ENCODE results near the gene OR2T8.

OR2T8 gene, protein sequence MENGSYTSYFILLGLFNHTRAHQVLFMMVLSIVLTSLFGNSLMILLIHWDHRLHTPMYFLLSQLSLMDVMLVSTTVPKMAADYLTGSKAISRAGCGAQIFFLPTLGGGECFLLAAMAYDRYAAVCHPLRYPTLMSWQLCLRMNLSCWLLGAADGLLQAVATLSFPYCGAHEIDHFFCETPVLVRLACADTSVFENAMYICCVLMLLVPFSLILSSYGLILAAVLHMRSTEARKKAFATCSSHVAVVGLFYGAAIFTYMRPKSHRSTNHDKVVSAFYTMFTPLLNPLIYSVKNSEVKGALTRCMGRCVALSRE

DNA sequence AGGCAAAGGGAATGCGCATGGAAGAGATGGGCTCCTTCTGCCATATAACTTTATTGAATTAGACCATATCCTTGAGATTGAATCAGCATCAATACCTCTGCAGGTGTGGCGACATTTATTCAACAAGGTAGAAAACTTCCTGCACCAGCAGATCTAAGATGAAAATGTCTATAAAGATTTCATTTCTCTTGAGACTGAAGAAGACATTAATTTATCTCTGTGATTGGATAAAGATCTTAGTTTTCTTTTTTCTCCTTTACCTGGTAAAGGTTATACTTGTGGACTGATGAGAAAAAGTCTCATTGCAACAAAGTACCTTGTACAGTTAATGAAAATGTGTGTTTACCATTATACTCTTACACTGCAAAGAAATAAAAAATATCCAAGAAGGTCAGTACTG, at the start of gene OR2T8:
OR2T8 (plus strand) TSS at position 301 of the 400 bp plus-strand sequence. CDS start 766 bp downstream, outside the sequence.
- no peak for DNase-seq (ENCODE audit: low read depth in 2 of 2)

DNA sequence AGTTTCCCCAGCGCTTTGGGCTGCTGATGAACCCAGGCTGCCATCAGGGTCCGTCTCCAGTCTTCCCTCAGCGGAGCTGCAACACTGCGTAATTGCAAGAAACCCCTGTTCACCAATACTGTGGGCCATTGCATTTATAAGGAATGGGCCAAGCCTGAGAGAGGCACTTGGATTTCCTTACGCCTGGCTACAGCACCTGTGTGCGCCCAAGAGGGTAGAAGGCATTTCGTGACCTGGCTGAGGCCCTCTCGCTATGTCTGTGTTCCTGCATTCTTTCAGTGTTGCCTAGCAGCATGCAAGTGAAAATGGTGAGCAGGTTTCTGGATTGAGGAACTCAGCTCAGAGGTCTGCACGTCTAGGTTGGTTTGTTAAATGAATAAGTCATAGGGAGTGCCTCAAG, 36.7 kb upstream of the OR2T8 start:
- no peak for DNase-seq (ENCODE audit: low read depth in 2 of 2)

DNA sequence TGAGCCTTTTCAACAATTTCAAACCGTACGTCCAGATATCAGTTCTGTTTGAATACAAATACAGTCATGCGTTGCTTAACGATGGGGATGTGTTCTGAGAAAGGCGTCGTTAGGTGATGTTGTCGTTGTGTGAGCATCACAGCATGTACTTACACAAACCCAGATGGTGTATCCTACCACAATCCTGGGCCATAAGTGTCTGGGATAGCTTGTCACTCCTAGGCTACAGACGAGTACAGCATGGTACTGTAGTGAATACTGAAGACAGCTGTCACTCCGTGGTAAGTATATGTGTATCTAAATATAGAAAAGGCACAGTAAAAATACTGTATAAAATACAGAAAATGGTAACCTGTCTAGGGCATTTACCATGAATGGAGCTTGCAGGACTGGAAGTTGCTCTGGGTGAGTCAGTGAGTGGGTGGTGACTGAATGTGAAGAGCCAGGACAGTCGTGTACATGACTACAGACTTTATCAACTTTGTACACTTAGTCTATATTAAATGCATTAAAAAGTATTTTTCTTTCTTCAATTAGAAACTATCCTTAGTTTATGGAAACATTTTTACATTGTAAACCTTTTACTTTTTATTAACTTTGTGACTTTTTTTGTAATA, 35.1 kb upstream of the OR2T8 start:
- no peak for DNase-seq (ENCODE audit: low read depth in 2 of 2)

DNA sequence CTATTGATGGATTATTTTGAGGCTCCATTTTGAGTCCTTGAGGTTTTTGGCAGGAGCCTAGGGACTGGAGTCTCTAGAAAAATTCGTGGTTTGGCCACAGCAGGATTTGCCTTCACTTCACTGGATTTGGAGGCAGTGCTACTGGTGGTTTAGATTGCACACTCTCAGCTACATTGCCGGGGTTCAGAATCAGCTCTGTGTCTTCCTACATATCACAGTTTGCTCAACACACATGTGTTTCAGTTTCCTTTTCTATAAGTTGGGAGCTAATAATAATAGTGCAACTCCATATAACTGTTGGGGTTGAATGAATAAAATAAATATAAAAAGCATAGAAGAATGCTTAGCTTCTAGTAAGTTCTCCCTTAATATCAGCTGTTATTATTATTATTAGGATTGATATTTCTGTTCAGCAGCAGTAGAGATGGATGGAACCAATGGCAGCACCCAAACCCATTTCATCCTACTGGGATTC, 24.9 kb upstream of the OR2T8 start, which contains the start of gene OR2W3:
OR2W3 (plus strand) TSS at position 425 of the 475 bp plus-strand sequence; CDS start at position 425, 0 bp downstream.
- no peak for DNase-seq (ENCODE audit: low read depth in 2 of 2)

DNA sequence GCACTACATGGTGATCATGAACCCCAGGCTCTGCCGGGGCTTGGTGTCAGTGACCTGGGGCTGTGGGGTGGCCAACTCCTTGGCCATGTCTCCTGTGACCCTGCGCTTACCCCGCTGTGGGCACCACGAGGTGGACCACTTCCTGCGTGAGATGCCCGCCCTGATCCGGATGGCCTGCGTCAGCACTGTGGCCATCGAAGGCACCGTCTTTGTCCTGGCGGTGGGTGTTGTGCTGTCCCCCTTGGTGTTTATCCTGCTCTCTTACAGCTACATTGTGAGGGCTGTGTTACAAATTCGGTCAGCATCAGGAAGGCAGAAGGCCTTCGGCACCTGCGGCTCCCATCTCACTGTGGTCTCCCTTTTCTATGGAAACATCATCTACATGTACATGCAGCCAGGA, 24.1 kb upstream of the OR2T8 start:
- no peak for DNase-seq (ENCODE audit: low read depth in 2 of 2)

DNA sequence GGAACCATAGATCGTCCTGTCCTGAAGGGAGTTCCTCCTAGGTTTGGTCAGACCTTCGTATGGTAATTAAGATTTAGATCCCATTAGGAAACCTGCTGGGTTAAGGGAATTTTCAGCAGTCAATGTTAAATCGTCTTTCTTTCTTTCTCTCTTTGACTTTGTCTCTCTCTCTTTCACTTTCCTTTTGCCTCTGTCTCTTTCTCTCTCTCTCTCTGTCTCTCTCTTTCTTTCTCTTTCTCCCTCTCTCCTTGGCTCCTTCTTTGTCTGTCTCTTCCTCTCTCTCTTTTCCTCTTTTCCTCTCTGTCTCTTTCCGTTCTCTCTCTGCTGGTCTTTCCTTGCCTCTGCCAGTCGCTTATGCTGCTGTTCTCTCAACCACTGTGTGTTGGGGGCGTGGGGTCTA, 15.9 kb upstream of the OR2T8 start:
- no peak for DNase-seq (ENCODE audit: low read depth in 2 of 2)

DNA sequence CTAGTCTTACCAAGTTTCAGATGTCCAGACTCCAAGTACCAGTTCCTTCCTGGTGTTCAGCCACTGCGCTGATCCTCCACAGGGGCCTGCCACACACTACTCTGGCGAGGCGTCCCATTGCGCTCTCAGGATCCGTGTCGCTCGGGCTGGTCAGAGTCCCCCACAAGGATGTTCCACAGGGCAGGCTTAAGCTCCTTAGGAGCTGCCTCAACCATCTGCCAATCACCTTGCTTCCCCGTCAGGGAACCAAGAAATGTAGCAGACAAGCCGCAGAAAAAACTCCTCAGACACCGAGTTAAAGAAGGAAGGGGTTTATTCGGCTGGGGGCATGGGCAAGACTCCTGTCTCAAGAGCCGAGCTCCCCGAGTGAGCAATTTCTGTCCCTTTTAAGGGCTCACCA, 14.9 kb upstream of the OR2T8 start:
- no peak for DNase-seq (ENCODE audit: low read depth in 2 of 2)

DNA sequence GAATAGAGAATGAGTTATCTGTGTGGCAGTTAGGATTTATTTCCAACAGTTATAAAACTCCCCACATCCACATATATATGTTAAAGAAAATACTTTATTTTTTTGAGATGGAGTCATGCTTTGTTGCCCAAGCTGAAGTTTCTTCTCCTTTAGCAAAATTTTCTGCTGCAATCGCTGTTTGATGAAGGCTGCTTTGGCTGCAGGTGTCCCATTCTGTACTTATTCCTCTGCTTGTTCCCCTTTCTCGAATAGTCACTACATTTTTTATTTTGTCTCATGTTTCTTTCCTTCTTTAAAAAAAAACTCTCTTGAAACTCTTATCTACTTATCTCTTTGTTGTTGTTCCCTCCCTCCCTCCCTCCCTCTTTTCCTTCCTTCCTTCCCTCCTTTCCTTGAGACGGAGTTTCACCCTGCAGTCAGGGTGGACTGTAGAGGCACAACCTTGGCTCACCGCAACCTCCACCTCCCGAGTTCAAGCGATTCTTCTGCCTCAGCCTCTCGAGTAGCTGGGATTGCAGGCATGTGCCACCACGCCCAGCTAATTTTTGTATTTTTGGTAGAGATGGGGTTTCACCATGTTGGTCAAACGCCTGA, 14.0 kb upstream of the OR2T8 start:
- no peak for DNase-seq (ENCODE audit: low read depth in 2 of 2)

DNA sequence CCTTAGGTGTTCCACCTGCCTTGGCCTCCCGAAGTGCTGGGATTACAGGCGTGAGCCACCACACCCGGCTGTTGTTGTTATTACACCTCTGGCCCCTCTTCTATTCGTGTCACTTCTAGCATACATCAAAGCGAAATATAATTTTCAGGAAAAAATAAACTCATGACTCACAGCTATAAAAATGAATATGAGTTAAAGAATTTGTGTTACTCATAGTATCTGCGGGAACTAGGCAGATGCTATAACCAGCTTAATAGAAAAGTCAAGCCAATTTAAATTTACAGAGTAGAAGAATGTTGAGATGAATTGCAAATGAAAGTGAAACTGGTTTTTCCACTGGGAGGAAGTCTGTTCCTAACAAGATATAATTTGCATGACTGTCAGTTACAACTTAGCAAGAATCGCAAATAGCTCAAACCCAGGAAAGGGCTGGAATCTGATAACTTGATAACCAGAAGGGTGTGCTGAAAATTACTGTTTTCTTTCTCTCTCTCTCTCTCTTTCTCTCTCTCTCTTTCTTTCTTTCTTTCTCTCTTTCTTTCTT, 13.5 kb upstream of the OR2T8 start:
- DNase-seq (ENCODE audit: low read depth in 2 of 2) = no peak

DNA sequence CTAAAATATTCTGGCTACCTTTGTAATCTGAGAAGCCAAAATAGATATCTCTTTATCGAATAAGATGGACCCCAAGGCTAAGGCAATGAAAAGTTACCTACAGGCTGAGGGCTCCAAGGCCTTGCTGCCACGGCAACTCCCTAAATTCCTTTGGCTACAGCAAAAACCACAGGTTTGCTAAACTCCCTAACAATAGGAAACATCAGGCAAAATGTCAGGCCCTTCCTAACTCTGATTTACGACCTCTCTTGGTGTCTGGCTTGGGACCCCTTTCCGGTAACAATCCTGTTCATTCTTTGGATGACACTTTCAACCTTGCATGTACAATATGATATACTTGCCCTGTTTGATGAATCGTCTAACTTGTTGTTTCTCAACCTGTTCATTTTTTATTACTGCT, 11.3 kb upstream of the OR2T8 start:
- no peak for DNase-seq (ENCODE audit: low read depth in 2 of 2)

DNA sequence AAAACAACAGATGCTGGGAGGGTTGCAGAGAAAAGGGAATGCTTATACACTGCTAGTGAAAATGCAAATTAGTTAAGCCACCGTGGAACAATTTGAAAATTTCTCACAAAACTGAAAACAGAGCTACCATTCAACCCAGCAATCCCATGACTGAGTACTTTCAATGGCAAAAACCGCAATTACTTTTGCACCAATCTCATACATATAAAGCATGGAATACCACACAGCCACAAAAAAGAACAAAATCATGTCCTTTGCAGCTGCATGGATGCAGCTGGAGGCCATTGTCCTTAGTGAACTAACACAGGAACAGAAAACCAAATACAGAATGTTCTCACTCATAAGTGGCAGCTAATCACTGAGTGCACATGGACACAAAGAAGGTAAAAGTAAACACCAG, 6.3 kb upstream of the OR2T8 start:
- no peak for DNase-seq (ENCODE audit: low read depth in 2 of 2)

DNA sequence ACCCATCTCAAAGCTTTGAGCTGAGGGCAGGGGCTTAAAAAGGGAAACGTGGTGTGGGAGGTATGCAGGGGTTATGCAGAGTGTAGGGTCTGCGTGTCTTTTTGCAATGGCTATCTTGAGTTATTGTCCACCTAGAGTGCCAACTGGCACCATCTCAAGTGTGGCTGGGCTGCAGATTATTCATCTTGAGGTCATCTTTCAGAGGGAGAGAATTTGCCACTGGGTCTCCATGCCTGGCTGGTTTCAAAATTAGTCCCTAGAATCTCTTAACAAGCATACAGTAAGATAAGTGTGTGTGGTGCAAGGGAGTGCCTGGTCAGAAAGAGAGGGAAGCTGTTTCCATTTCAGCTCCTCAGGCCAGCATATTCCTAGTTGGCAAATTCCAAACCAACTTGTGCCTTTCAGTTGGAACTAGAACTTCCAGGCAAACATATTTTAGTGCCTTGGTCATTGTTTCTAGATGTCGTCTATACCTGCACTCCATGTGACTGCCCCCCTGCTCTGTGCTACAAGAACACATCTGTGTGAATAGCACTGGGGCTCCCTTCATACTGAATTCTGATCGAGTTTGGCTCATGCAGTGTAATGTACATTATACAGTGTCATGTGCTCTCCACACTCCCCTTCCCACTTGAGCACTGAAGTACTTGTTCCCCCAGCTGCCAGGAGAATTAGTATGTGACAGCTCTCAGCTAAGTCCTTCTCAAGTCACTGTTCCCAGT, 5.0 kb upstream of the OR2T8 start:
- DNase-seq (ENCODE audit: low read depth in 2 of 2) = no peak

DNA sequence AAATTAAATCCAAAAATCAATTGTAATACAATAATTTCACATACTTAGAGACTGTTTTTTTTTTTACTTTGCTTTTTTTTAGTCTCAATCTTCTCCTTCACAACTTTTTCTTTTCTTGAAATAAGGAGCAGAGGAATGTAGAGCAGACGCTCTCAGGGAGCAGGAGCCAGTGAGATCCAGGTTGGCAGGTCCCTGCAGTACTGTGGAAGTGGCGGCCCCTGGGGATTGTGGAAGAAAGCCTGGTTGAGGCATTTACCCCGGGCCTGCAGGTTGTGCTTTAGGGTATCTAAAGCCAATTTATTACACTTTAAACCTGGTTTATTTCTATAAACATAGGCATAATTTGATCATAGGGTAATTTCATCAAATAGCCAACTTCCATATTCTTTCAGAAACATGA, 3.9 kb downstream of the OR2T8 start:
- no peak for DNase-seq (ENCODE audit: low read depth in 2 of 2)

DNA sequence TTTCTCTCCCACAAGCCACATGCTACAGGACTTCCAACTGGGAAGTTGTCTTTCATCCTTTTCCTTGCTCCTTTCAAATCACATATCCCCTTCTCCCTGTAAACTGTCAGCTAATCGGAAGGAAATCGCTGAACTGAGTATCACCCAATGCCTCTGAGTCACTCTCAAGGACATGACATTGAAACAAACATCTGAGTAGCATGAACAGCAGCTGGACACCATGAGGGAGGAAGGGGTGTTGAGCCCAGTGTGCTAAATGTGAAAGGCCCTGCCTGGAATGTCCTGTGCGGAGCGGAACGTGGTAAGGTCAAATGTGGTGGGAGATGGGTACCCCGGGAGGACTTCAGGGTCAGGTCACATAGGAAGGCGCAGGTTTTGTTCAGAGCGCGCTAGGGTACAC, 4.8 kb downstream of the OR2T8 start, which contains the start of gene OR2AJ1:
OR2AJ1 (plus strand) TSS at position 22 of the 400 bp plus-strand sequence. CDS start 8,880 bp downstream, outside the sequence.
- DNase-seq (ENCODE audit: low read depth in 2 of 2) = no peak

DNA sequence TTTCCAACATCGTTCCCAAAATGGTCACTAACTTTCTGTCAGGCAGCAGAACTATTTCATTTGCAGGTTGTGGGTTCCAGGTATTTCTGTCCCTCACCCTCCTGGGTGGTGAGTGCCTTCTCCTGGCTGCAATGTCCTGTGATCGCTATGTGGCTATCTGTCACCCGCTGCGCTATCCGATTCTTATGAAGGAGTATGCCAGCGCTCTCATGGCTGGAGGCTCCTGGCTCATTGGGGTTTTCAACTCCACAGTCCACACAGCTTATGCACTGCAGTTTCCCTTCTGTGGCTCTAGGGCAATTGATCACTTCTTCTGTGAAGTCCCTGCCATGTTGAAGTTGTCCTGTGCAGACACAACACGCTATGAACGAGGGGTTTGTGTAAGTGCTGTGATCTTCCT, 13.9 kb downstream of the OR2T8 start:
- DNase-seq (ENCODE audit: low read depth in 2 of 2) = no peak

DNA sequence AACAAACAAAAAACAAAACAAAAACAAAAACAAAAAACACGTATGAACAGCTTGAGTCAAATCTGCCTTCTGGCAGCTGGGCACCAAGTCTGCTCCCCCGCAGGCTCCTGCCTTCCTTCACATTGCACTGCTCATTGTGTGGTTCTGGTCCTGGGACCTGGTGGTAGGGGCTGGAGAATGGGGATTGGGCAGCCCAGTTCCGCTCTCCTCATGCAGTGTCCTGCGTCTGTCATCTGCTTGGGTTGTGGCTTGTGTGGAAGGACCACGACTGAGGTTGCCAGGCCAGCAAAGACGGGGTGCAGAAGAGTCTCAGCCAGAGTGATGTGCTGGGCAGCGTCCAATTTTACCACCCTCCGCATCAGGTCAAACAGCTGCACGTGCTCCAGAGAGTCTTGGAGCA, 15.7 kb downstream of the OR2T8 start:
- DNase-seq (ENCODE audit: low read depth in 2 of 2) = no peak

DNA sequence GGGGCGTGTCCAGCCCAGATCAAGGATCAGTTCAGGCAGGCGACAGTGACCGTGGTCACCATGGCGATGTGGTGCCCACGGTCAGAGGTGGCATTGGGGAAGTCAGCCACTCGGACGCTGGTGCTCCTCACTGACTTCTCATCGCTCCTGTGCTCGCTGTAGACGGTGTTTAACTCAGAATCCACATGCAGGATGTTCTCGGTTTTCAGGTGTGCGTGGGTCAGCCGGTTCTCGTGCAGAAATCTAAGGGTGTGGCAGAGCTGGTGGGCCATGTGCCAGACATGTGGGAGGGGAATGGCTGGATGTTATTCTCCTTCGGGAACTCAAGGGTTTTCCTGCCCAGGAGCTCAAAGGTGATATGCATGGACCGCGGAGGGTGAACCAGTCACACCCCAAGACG, 16.4 kb downstream of the OR2T8 start:
- no peak for DNase-seq (ENCODE audit: low read depth in 2 of 2)

DNA sequence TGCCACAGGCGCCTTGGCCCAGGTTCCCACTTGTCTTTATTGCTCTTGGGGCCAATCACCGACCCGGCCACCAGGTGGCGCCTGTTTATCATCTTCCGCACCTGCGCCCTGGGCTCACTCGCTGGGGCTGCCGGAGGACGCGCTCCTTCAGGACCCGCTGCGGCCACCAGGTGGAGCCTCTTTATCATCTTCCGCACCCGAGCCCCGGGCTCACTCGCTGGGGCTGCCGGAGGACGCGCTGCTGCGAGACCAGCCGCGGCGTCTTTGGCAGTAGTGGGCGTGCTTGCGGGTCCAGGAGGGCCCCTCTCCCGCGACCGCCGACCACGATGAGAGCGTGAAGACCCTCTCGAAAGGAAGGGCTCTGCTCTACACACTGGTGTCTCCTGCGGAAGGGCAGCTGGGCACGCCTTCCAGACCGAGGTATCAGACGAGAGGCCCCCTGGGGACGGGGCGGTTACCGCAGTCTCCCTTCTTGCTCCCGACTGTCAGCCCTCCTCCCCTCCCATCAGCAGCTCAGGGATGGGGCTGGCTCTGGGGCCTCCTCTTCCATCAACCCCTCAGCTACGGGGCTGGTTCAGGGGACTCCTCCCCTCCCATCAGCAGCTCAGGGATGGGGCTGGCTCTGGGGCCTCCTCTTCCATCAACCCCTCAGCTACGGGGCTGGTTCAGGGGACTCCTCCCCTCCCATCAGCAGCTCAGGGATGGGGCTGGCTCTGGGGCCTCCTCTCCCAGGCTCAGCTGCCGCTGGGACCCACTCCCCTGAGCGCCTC, 17.1 kb downstream of the OR2T8 start:
- peak; percentile 56 to 64 for DNase-seq (ENCODE audit: low read depth in 2 of 2)

DNA sequence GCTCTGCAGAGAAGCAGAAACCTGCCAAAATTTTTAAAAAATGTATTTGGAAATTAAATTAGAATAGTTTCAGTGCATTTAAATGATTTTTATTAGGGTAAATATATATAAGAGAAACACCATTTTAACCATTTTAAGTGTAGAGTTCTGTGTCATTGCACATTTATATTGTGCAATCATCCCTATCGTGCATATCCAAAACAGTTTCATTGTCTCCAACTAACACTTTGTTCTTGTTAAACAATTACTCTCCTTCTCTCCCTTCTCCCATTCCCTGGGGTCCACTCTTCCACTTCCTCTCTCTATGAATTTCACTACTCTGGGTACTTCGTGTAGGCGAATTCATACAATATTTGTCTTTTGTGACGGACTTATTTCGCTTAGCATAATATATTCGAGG, 22.6 kb downstream of the OR2T8 start:
- DNase-seq (ENCODE audit: low read depth in 2 of 2) = no peak

DNA sequence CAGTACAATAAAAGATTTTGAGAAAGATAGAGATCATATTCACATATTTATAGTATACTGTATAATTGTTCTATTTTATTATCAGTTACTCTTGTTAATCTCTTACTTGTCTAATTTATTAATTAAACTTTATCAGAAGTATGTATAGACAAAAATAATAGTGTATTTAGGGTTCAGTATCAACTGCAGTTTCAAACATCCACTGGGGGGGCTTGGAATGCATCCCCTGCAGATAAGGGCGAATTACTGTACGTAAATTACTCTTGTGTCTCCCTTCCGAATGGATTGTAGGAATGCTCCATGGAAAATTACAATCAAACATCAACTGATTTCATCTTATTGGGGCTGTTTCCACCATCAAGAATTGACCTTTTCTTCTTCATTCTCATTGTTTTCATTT, 28.5 kb downstream of the OR2T8 start, which contains the start of gene OR2L8:
OR2L8 (plus strand) TSS at position 301 of the 400 bp plus-strand sequence; CDS start at position 301, 0 bp downstream.
- no peak for DNase-seq (ENCODE audit: low read depth in 2 of 2)

DNA sequence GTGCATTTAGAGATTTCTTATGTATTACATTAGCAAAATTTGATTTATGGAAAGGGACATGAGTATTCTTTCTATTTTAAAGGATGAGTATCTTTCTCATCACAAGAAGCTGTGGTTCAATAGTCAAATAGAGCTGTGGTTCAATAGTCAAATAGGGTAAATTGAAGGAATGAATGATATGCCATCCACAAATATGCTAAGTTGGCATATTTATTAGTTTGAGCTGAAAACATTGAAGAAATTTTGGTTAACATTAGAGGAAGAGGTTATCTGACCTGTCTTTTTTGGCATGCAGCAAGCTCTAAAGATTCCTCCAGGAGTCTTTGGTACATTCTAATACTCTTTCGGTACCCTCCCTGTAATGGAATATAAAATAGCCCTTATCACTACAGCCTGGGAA, 33.4 kb downstream of the OR2T8 start:
- no peak for DNase-seq (ENCODE audit: low read depth in 2 of 2)
